ENCODE data around the gene MTPN. TPM values are rescaled to one million over a fixed set of nuclear protein-coding genes. Genes with fewer than 3 reads are reported as not detected.

MTPN gene
- total and polyA plus RNA-seq, 12 donors: 16.7 to 116 (median 86.9) TPM

- Histone ChIP-seq H3K4me3 (no peak overlapping the region), H3K27me3 (no peaks in the 10 kb centered on the region), H3K27ac (no peak overlapping the region), H3K4me1 (replicated peaks in 1 of 2) (no peaks in the 10 kb centered on the region), H3K9me3 (replicated peaks in 1 of 3) (no peaks in the 10 kb centered on the region), H3K36me3 (replicated peaks in 1 of 2) (no peaks in the 10 kb centered on the region)
- intact Hi-C loops (cut with DNase I): no loop called here
- no peak for DNase-seq
- no peak for TF ChIP-seq CTCF (IDR thresholded peaks at IDR 0.05)
- no peak for TF ChIP-seq POLR2A (IDR thresholded peaks at IDR 0.05)
These were observed 62.8 kb downstream of the MTPN start for GRCh38 chr7:135914346-135914745.

- Histone ChIP-seq H3K4me3 (no peak overlapping the region), H3K9me3 (replicated peaks in 1 of 3) (no peaks in the 10 kb centered on the region), H3K27me3 (no peaks in the 10 kb centered on the region), H3K27ac (no peak overlapping the region), H3K4me1 (replicated peaks in 1 of 2) (no peaks in the 10 kb centered on the region), H3K36me3 (replicated peaks in 1 of 2) (no peaks in the 10 kb centered on the region)
- WGBS, 4 donors: 75 to 83% (median 78%) methylated on average over 2 of the region's 2 CpGs
- DNase-seq: no peak
- TF ChIP-seq POLR2A (IDR thresholded peaks at IDR 0.05) (no peak), CTCF (IDR thresholded peaks at IDR 0.05) (no peak)
- intact Hi-C loops (cut with DNase I): no loop called here
These were observed 63.8 kb downstream of the MTPN start for GRCh38 chr7:135913404-135913803.

DNA sequence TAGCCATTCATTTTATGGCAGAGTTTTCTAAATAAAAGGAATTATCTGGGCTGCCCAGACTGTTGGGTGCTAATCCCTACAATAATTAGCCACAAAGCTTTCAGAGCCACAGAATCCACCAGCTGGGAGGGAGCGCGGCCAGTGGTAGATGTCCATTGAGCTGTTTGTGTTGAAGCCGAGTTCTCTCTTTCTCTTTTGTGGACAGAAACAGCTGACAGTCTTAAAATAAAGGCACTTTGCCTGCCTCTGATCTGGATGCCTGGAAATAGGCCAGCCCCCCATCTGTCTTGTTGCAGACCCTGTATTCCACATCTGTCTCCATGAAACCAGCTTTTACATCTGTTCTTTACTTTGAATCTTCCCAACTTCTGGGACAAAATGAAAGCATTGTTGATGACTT, 66.1 kb downstream of the MTPN start:
- TF ChIP-seq POLR2A (IDR thresholded peaks at IDR 0.05) (no peak), CTCF (IDR thresholded peaks at IDR 0.05) (no peak)
- Histone ChIP-seq H3K27me3 (no peaks in the 10 kb centered on the region), H3K27ac (no peak overlapping the region), H3K36me3 (replicated peaks in 1 of 2) (no peaks in the 10 kb centered on the region), H3K4me3 (no peak overlapping the region), H3K4me1 (replicated peaks in 1 of 2) (no peaks in the 10 kb centered on the region), H3K9me3 (replicated peaks in 1 of 3) (no peaks in the 10 kb centered on the region)
- no peak for DNase-seq
- intact Hi-C loops (cut with DNase I): no loop called here
- 63 to 89% (median 82%) methylated on average over 3 of the region's 3 CpGs for WGBS, 4 donors

GRCh38 chr7:135910393-135911036, 66.6 kb downstream of the MTPN start:
- Histone ChIP-seq H3K4me3 (no peak overlapping the region), H3K27ac (no peak overlapping the region), H3K27me3 (no peaks in the 10 kb centered on the region), H3K4me1 (replicated peaks in 1 of 2) (no peaks in the 10 kb centered on the region), H3K9me3 (replicated peaks in 1 of 3) (no peaks in the 10 kb centered on the region), H3K36me3 (replicated peaks in 1 of 2) (no peaks in the 10 kb centered on the region)
- TF ChIP-seq CTCF (IDR thresholded peaks at IDR 0.05) (no peak), POLR2A (IDR thresholded peaks at IDR 0.05) (no peak)
- no peak for DNase-seq
- intact Hi-C loops (cut with DNase I): no loop called here
- 74 to 89% (median 82%) methylated on average over 2 of the region's 2 CpGs for WGBS, 4 donors
